GM23338 (cell line): ENCODE results near the gene PRKAA1. TPM values are rescaled to one million over a fixed set of nuclear protein-coding genes. Genes with fewer than 3 reads are reported as not detected.

Experiments used
- ATAC-seq: fragments of 200-7000 bp; cut with Tn5 transposase; 3 replicates; pipeline ENCODE4 v1.9.1; 2020
- DNase-seq: peaks from one replicate; pipeline ENCODE4 v3.0.0-alpha.2; 2015; ENCODE audit warnings: low spot score
- H2AFZ ChIP-seq: fragments of 200-600 bp; sonication (generic); 2 replicates; pipeline ENCODE4 v1.8.0; 2016; ENCODE audit warnings: antibody characterized with exemption, mild to moderate bottlenecking, moderate library complexity
- H3F3A ChIP-seq: fragments of 200-600 bp; sonication (generic); replicated peaks from 2 replicates; pipeline ENCODE4 v1.8.0; 2017; ENCODE audit warnings: antibody characterized with exemption, mixed run types, low read depth
- H3K27ac ChIP-seq: fragments of 200-600 bp; sonication (generic); 2 replicates; pipeline ENCODE4 v1.6.1; 2016; ENCODE audit warnings: low read depth
- H3K27me3 ChIP-seq: fragments of 200-600 bp; sonication (generic); 2 replicates; pipeline ENCODE4 v1.8.0; 2016; ENCODE audit warnings: mild to moderate bottlenecking, mixed run types, moderate library complexity; ENCODE audit not compliant: insufficient read depth
- H3K36me3 ChIP-seq: fragments of 200-600 bp; sonication (generic); 2 replicates; pipeline ENCODE4 v1.8.0; 2016; ENCODE audit warnings: mild to moderate bottlenecking; ENCODE audit not compliant: insufficient read depth
- H3K4me1 ChIP-seq: fragments of 200-600 bp; sonication (generic); 2 replicates; pipeline ENCODE4 v1.8.0; 2016; ENCODE audit warnings: mild to moderate bottlenecking, moderate library complexity; ENCODE audit not compliant: insufficient read depth
- H3K4me2 ChIP-seq: fragments of 200-600 bp; sonication (generic); 2 replicates; pipeline ENCODE4 v1.7.1; 2017; ENCODE audit warnings: mixed run types
- H3K4me3 ChIP-seq: fragments of 200-600 bp; sonication (generic); 2 replicates; pipeline ENCODE4 v1.6.1; 2016; ENCODE audit warnings: mixed run types
- H3K79me2 ChIP-seq: fragments of 200-600 bp; sonication (generic); replicated peaks from 2 replicates; pipeline ENCODE4 v1.8.0; 2017; ENCODE audit warnings: mild to moderate bottlenecking; ENCODE audit not compliant: insufficient read depth
- H3K9me2 ChIP-seq: fragments of 200-600 bp; sonication (generic); 2 replicates; pipeline ENCODE4 v1.8.0; 2017; ENCODE audit not compliant: insufficient read depth
- H4K20me1 ChIP-seq: fragments of 200-600 bp; sonication (generic); replicated peaks from 2 replicates; pipeline ENCODE4 v1.8.0; 2017; ENCODE audit warnings: mild to moderate bottlenecking; ENCODE audit not compliant: insufficient read depth
- H3K27ac Mint-ChIP-seq: 2 replicates; pipeline ENCODE4 v1.8.0; 2020; ENCODE audit warnings: inconsistent platforms, mild to moderate bottlenecking, moderate library complexity, mixed read lengths
- H3K27me3 Mint-ChIP-seq: 3 replicates; pipeline ENCODE4 v1.8.0; 2022; ENCODE audit warnings: low read depth, mild to moderate bottlenecking, moderate library complexity, mixed read lengths, inconsistent platforms; ENCODE audit not compliant: insufficient read depth, poor library complexity
- H3K36me3 Mint-ChIP-seq: 3 replicates; pipeline ENCODE4 v1.8.0; 2021; ENCODE audit warnings: low read depth, mild to moderate bottlenecking, inconsistent platforms, moderate library complexity, mixed read lengths
- H3K4me1 Mint-ChIP-seq: 3 replicates; pipeline ENCODE4 v1.8.0; 2020; ENCODE audit warnings: mild to moderate bottlenecking, inconsistent platforms, mixed read lengths
- H3K4me3 Mint-ChIP-seq: 3 replicates; pipeline ENCODE4 v1.8.0; 2021; ENCODE audit warnings: moderate library complexity, mild to moderate bottlenecking, inconsistent platforms, mixed read lengths
- H3K9me3 Mint-ChIP-seq: 3 replicates; pipeline ENCODE4 v1.8.0; 2020; ENCODE audit warnings: moderate library complexity, mild to moderate bottlenecking, inconsistent platforms, mixed read lengths
- CREB1 ChIP-seq: fragments of 250-450 bp; sonication (Bioruptor Pico); IDR thresholded peaks from 2 replicates; pipeline ENCODE4 v1.5.0; 2020; ENCODE audit warnings: low read depth, mild to moderate bottlenecking, moderate library complexity
- EZH2 ChIP-seq: fragments of 200-600 bp; sonication (generic); IDR thresholded peaks from one replicate; pipeline ENCODE4 v1.8.0; 2017; ENCODE audit warnings: antibody characterized with exemption, mild to moderate bottlenecking, low read depth; ENCODE audit not compliant: unreplicated experiment
- JUNB ChIP-seq: IDR thresholded peaks from one replicate; pipeline ENCODE4 v1.6.1; 2016; ENCODE audit warnings: antibody characterized with exemption; ENCODE audit not compliant: unreplicated experiment
- NANOG ChIP-seq: IDR thresholded peaks from 2 replicates; pipeline ENCODE4 v1.6.1; 2016; ENCODE audit warnings: antibody characterized with exemption, borderline replicate concordance
- POLR2AphosphoS5 ChIP-seq: IDR thresholded peaks from 2 replicates; pipeline ENCODE4 v1.6.1; 2016; ENCODE audit warnings: antibody characterized with exemption, low read depth
- STAT1 ChIP-seq: IDR thresholded peaks from one replicate; pipeline ENCODE4 v1.6.1; 2016; ENCODE audit warnings: antibody characterized with exemption; ENCODE audit not compliant: unreplicated experiment
- ZNF114 ChIP-seq: fragments of 250-450 bp; sonication (Bioruptor Pico); IDR thresholded peaks from 2 replicates; pipeline ENCODE4 v1.5.0; 2020; ENCODE audit warnings: mild to moderate bottlenecking, moderate library complexity
- ZNF331 ChIP-seq: fragments of 250-450 bp; sonication (Bioruptor Pico); IDR thresholded peaks from 2 replicates; pipeline ENCODE4 v1.5.0; 2020; ENCODE audit warnings: low read depth, mild to moderate bottlenecking, moderate library complexity
- polyA plus RNA-seq: library from polyadenylated mRNA; unstranded; fragments of >200 nt; fragmentation: Nextera tagmentation; extraction: Ambion mirVana; gene quantifications from 2 replicates; pipeline ENCODE4 v1.2.1, GENCODE V29; 2016
- total RNA-seq: library from RNA; depleted of rRNA; stranded (reverse); fragments of >200 nt; shearing (Covaris generic); gene quantifications from 2 replicates; pipeline ENCODE4 v1.2.3, GENCODE V29; 2014
- TF ChIP-seq, protein P1 (sequence below): IDR thresholded peaks from one replicate; pipeline ENCODE4 v1.6.1; 2018; ENCODE audit warnings: antibody characterized with exemption; ENCODE audit not compliant: unreplicated experiment
- TF ChIP-seq, protein P2 (sequence below): IDR thresholded peaks from 2 replicates; pipeline ENCODE4 v1.6.1; 2016; ENCODE audit warnings: antibody characterized with exemption
- TF ChIP-seq, protein P3 (sequence below): fragments of 250-450 bp; sonication (Bioruptor Pico); IDR thresholded peaks from 2 replicates; pipeline ENCODE4 v1.5.0; 2020; ENCODE audit warnings: mild to moderate bottlenecking, moderate library complexity

Gene PRKAA1
- total and polyA plus RNA-seq, 2 experiments from 2014 or later: 10.3 to 35.0 TPM

DNA sequence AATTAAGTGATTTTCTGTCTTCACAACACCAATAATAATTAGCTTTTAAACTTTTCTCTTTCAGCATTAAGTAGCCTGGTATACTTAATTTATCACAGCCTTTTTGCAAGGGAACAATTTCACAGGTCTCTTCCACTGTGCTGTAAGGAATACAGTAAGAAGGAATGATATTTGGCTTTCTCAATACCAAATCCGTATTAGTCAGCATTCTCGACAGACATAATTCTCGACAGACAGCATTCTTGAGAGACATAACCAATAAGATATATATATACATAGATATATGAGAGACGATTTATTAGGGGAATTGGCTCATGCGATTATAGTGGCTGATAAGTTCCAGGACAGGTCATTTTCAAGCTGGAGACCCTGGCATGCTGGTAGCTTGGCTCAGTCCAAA lies 18.0 kb downstream of the PRKAA1 start:
- Histone ChIP-seq H2AFZ (no peak overlapping the region), H3K4me2 (no peak overlapping the region), H3K27ac (0 out of 2 replicates have a peak overlapping the region, but pooled peaks have one; percentile 1), H3K79me2 (peaks cover 74% of the 10 kb centered on the region), H3K9me2 (no peaks in the 10 kb centered on the region), H3K4me3 (no peak overlapping the region), H3K27me3 (no peaks in the 10 kb centered on the region), H3F3A (no peaks in the 10 kb centered on the region), H4K20me1 (peaks cover 22% of the 10 kb centered on the region; the same call in 1 of the 2 replicates), H3K4me1 (no peaks in the 10 kb centered on the region), H3K36me3 (peaks cover 12% of the 10 kb centered on the region; the same call in 1 of the 2 replicates)
- Mint-ChIP-seq H3K27me3 (no peaks in the 10 kb centered on the region), H3K9me3 (no peaks in the 10 kb centered on the region), H3K4me3 (no peak overlapping the region), H3K4me1 (no peaks in the 10 kb centered on the region; the same call in 1 of the 3 replicates), H3K27ac (peak overlapping the region; percentile 72; the same call in 1 of the 2 replicates), H3K36me3 (peaks cover 18% of the 10 kb centered on the region)
- ATAC-seq (no peak), DNase-seq (no peak)
- TF ChIP-seq EZH2 (no peak), JUNB (no peak), ZNF331 (CRISPR knock-in tag) (no peak), CREB1 (CRISPR knock-in tag) (no peak), STAT1 (no peak), POLR2AphosphoS5 (no peak)
- TF ChIP-seq, protein P1, sequence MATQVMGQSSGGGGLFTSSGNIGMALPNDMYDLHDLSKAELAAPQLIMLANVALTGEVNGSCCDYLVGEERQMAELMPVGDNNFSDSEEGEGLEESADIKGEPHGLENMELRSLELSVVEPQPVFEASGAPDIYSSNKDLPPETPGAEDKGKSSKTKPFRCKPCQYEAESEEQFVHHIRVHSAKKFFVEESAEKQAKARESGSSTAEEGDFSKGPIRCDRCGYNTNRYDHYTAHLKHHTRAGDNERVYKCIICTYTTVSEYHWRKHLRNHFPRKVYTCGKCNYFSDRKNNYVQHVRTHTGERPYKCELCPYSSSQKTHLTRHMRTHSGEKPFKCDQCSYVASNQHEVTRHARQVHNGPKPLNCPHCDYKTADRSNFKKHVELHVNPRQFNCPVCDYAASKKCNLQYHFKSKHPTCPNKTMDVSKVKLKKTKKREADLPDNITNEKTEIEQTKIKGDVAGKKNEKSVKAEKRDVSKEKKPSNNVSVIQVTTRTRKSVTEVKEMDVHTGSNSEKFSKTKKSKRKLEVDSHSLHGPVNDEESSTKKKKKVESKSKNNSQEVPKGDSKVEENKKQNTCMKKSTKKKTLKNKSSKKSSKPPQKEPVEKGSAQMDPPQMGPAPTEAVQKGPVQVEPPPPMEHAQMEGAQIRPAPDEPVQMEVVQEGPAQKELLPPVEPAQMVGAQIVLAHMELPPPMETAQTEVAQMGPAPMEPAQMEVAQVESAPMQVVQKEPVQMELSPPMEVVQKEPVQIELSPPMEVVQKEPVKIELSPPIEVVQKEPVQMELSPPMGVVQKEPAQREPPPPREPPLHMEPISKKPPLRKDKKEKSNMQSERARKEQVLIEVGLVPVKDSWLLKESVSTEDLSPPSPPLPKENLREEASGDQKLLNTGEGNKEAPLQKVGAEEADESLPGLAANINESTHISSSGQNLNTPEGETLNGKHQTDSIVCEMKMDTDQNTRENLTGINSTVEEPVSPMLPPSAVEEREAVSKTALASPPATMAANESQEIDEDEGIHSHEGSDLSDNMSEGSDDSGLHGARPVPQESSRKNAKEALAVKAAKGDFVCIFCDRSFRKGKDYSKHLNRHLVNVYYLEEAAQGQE: no peak
- TF ChIP-seq, protein P2, sequence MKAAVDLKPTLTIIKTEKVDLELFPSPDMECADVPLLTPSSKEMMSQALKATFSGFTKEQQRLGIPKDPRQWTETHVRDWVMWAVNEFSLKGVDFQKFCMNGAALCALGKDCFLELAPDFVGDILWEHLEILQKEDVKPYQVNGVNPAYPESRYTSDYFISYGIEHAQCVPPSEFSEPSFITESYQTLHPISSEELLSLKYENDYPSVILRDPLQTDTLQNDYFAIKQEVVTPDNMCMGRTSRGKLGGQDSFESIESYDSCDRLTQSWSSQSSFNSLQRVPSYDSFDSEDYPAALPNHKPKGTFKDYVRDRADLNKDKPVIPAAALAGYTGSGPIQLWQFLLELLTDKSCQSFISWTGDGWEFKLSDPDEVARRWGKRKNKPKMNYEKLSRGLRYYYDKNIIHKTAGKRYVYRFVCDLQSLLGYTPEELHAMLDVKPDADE: no peak

DNA sequence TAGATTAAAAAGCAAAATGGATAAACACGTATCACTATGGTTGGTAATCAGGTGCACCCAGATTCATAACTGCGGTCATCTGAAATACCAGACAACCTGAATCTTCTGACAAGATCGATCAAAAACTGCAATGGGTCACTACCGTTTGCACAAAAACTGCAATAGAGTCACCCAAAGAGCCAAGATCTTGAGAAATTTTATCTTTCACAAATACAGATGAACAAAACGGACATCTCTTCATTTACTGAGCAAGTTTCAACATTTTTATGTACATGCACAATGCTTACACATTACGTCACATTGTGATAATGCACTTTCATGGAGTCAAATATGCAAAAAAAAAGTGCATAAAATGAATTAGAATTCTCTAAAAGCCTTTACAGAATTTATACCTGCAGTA lies 18.6 kb downstream of the PRKAA1 start:
- Mint-ChIP-seq H3K4me3 (no peak overlapping the region), H3K27ac (peak overlapping the region; percentile 11; the same call in 1 of the 2 replicates)
- H4K20me1 ChIP-seq: peaks cover 18% of the 10 kb centered on the region; the same call in 1 of the 2 replicates
- TF ChIP-seq, protein P3, sequence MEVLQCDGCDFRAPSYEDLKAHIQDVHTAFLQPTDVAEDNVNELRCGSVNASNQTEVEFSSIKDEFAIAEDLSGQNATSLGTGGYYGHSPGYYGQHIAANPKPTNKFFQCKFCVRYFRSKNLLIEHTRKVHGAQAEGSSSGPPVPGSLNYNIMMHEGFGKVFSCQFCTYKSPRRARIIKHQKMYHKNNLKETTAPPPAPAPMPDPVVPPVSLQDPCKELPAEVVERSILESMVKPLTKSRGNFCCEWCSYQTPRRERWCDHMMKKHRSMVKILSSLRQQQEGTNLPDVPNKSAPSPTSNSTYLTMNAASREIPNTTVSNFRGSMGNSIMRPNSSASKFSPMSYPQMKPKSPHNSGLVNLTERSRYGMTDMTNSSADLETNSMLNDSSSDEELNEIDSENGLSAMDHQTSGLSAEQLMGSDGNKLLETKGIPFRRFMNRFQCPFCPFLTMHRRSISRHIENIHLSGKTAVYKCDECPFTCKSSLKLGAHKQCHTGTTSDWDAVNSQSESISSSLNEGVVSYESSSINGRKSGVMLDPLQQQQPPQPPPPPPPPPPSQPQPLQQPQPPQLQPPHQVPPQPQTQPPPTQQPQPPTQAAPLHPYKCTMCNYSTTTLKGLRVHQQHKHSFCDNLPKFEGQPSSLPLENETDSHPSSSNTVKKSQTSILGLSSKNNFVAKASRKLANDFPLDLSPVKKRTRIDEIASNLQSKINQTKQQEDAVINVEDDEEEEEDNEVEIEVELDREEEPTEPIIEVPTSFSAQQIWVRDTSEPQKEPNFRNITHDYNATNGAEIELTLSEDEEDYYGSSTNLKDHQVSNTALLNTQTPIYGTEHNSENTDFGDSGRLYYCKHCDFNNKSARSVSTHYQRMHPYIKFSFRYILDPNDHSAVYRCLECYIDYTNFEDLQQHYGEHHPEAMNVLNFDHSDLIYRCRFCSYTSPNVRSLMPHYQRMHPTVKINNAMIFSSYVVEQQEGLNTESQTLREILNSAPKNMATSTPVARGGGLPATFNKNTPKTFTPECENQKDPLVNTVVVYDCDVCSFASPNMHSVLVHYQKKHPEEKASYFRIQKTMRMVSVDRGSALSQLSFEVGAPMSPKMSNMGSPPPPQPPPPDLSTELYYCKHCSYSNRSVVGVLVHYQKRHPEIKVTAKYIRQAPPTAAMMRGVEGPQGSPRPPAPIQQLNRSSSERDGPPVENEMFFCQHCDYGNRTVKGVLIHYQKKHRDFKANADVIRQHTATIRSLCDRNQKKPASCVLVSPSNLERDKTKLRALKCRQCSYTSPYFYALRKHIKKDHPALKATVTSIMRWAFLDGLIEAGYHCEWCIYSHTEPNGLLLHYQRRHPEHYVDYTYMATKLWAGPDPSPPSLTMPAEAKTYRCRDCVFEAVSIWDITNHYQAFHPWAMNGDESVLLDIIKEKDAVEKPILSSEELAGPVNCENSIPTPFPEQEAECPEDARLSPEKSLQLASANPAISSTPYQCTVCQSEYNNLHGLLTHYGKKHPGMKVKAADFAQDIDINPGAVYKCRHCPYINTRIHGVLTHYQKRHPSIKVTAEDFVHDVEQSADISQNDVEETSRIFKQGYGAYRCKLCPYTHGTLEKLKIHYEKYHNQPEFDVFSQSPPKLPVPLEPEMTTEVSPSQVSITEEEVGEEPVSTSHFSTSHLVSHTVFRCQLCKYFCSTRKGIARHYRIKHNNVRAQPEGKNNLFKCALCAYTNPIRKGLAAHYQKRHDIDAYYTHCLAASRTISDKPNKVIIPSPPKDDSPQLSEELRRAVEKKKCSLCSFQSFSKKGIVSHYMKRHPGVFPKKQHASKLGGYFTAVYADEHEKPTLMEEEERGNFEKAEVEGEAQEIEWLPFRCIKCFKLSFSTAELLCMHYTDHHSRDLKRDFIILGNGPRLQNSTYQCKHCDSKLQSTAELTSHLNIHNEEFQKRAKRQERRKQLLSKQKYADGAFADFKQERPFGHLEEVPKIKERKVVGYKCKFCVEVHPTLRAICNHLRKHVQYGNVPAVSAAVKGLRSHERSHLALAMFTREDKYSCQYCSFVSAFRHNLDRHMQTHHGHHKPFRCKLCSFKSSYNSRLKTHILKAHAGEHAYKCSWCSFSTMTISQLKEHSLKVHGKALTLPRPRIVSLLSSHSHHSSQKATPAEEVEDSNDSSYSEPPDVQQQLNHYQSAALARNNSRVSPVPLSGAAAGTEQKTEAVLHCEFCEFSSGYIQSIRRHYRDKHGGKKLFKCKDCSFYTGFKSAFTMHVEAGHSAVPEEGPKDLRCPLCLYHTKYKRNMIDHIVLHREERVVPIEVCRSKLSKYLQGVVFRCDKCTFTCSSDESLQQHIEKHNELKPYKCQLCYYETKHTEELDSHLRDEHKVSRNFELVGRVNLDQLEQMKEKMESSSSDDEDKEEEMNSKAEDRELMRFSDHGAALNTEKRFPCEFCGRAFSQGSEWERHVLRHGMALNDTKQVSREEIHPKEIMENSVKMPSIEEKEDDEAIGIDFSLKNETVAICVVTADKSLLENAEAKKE (CRISPR knock-in tag): no peak
- TF ChIP-seq ZNF114 (CRISPR knock-in tag) (no peak), ZNF331 (CRISPR knock-in tag) (no peak), NANOG (no peak)

More for the DNA sequence above, 18.6 kb downstream of the PRKAA1 start:
- DNase-seq (no peak), ATAC-seq (no peak)
- Mint-ChIP-seq H3K4me1 (no peaks in the 10 kb centered on the region; the same call in 1 of the 3 replicates), H3K27me3 (no peaks in the 10 kb centered on the region), H3K9me3 (no peaks in the 10 kb centered on the region), H3K36me3 (peaks cover 22% of the 10 kb centered on the region)
- H3K4me2 ChIP-seq: no peak overlapping the region
- no peak overlapping the region for H3K4me3 ChIP-seq
- H3K36me3 ChIP-seq: peaks cover 12% of the 10 kb centered on the region; the same call in 1 of the 2 replicates
- no peak overlapping the region for H2AFZ ChIP-seq
- no peaks in the 10 kb centered on the region for H3F3A ChIP-seq
- no peaks in the 10 kb centered on the region for H3K9me2 ChIP-seq
- no peaks in the 10 kb centered on the region for H3K27me3 ChIP-seq
- no peak overlapping the region for H3K27ac ChIP-seq
- H3K79me2 ChIP-seq: peaks cover 71% of the 10 kb centered on the region
- no peaks in the 10 kb centered on the region for H3K4me1 ChIP-seq
